ENCODE measurements around the gene SLC35B4. TPM values are rescaled to one million over a fixed set of nuclear protein-coding genes. Genes with fewer than 3 reads are reported as not detected.

Gene SLC35B4
- polyA plus RNA-seq, 4 donors, result 2.7 to 11.8 (median 4.1) TPM

DNA sequence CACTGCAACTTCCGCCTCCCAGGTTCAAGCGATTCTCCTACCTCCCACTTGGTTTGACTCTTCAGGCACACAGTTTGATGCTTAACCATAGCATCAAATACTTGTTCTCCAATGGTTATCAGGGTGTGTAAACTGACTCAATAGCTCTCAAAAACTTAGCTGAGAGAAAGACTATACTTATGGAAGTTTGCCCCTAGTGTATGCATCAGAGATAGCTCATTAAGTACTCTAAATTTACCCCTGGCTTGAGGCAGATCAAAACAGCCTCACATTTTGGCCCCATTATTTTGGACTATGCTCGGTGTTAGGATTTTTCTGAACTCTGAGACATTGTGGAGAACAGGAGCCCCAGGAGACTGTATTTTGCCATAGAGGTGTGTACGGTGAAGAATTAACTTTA lies 40.8 kb upstream of the SLC35B4 start:
- Histone ChIP-seq H3K4me1 (ENCODE audit: control insufficient read depth in 3 of 3, insufficient read depth in 2 of 3, low read depth in 1 of 3, low read length in 2 of 3) (peaks cover 0 to 5% (median 3%) of the 10 kb centered on the region in 3 donors), H3K4me3 (ENCODE audit: low read depth in 1 of 3, low read length in 3 of 3) (no peak overlapping the region), H3K27ac (ENCODE audit: low read depth in 1 of 3, low read length in 2 of 3) (no peak overlapping the region), H3K27me3 (ENCODE audit: control insufficient read depth in 3 of 3, insufficient read depth in 3 of 3, low read length in 3 of 3) (peaks cover 0 to 3% (median 0%) of the 10 kb centered on the region in 3 donors), H3K9me3 (ENCODE audit: control insufficient read depth in 2 of 2, insufficient read depth in 1 of 2, low read depth in 1 of 2, low read length in 1 of 2) (no peaks in the 10 kb centered on the region), H3K36me3 (ENCODE audit: control insufficient read depth in 3 of 3, insufficient read depth in 2 of 3, low read depth in 1 of 3, low read length in 3 of 3) (no peaks in the 10 kb centered on the region)
- 92 to 99% (median 96%) methylated on average over 4 of the region's 4 CpGs for WGBS, 3 donors
- FAIRE-seq (no peak), DNase-seq (no peak)

GRCh38 chr7:134356421-134356936 lies 39.7 kb upstream of the SLC35B4 start:
- no peaks in the 10 kb centered on the region for H3K9me3 ChIP-seq (ENCODE audit: control insufficient read depth in 2 of 2, insufficient read depth in 1 of 2, low read depth in 1 of 2, low read length in 1 of 2)
- FAIRE-seq (no peak), DNase-seq (peak in 1 of 2 donors; percentile 58)
- 55 to 80% (median 71%) methylated on average over 9 of the region's 9 CpGs for WGBS, 3 donors
- peaks cover 0 to 5% (median 3%) of the 10 kb centered on the region in 3 donors for H3K4me1 ChIP-seq (ENCODE audit: control insufficient read depth in 3 of 3, insufficient read depth in 2 of 3, low read depth in 1 of 3, low read length in 2 of 3)
- no peaks in the 10 kb centered on the region for H3K36me3 ChIP-seq (ENCODE audit: control insufficient read depth in 3 of 3, insufficient read depth in 2 of 3, low read depth in 1 of 3, low read length in 3 of 3)
- H3K27me3 ChIP-seq (ENCODE audit: control insufficient read depth in 3 of 3, insufficient read depth in 3 of 3, low read length in 3 of 3), result peaks cover 0 to 3% (median 0%) of the 10 kb centered on the region in 3 donors
- no peak overlapping the region for H3K4me3 ChIP-seq (ENCODE audit: low read depth in 1 of 3, low read length in 3 of 3)
- H3K27ac ChIP-seq (ENCODE audit: low read depth in 1 of 3, low read length in 2 of 3), result peak overlapping the region in 1 of 3 donors; percentile 39

- peaks cover 0 to 3% (median 0%) of the 10 kb centered on the region in 3 donors for H3K27me3 ChIP-seq (ENCODE audit: control insufficient read depth in 3 of 3, insufficient read depth in 3 of 3, low read length in 3 of 3)
- no peaks in the 10 kb centered on the region for H3K9me3 ChIP-seq (ENCODE audit: control insufficient read depth in 2 of 2, insufficient read depth in 1 of 2, low read depth in 1 of 2, low read length in 1 of 2)
- DNase-seq, result peak; percentile 62 to 88
- H3K36me3 ChIP-seq (ENCODE audit: control insufficient read depth in 3 of 3, insufficient read depth in 2 of 3, low read depth in 1 of 3, low read length in 3 of 3), result no peaks in the 10 kb centered on the region
- FAIRE-seq, result no peak
- WGBS, 3 donors, result 9 to 28% (median 16%) methylated on average over 4 of the region's 4 CpGs
- H3K27ac ChIP-seq (ENCODE audit: low read depth in 1 of 3, low read length in 2 of 3), result peak overlapping the region in 1 of 3 donors; percentile 39
- no peak overlapping the region for H3K4me3 ChIP-seq (ENCODE audit: low read depth in 1 of 3, low read length in 3 of 3)
- peaks cover 0 to 5% (median 3%) of the 10 kb centered on the region in 3 donors for H3K4me1 ChIP-seq (ENCODE audit: control insufficient read depth in 3 of 3, insufficient read depth in 2 of 3, low read depth in 1 of 3, low read length in 2 of 3)
These were observed 39.2 kb upstream of the SLC35B4 start for GRCh38 chr7:134355927-134356326.

DNA sequence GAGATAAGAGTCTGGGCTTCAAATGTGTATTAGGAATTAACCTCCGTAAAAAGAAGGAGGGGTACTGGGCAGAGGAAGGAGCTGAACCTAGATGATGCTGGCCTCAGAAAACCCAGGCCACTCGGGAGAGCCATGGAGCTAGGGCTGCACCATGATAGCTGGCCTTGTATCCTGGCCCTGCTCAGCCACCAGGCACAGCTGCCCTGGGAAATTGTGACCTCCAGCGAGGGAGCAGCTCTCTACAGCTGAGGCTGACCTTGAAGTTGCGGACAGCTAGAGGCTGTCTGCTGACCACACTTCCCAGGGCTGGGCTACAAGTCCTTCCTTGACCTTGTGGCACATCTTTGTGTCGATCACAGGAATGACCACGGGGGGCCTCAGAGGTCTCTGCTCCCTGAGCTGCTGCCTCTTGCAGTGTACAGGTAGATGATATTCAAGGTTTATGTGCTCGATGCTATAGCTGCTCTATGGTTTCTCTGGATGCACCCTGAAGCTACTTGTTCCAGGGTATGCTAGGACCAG lies 38.3 kb upstream of the SLC35B4 start:
- Histone ChIP-seq H3K4me1 (ENCODE audit: control insufficient read depth in 3 of 3, insufficient read depth in 2 of 3, low read depth in 1 of 3, low read length in 2 of 3) (peaks cover 0 to 5% (median 3%) of the 10 kb centered on the region in 3 donors), H3K27ac (ENCODE audit: low read depth in 1 of 3, low read length in 2 of 3) (no peak overlapping the region), H3K36me3 (ENCODE audit: control insufficient read depth in 3 of 3, insufficient read depth in 2 of 3, low read depth in 1 of 3, low read length in 3 of 3) (no peaks in the 10 kb centered on the region), H3K9me3 (ENCODE audit: control insufficient read depth in 2 of 2, insufficient read depth in 1 of 2, low read depth in 1 of 2, low read length in 1 of 2) (no peaks in the 10 kb centered on the region), H3K27me3 (ENCODE audit: control insufficient read depth in 3 of 3, insufficient read depth in 3 of 3, low read length in 3 of 3) (peaks cover 0 to 3% (median 0%) of the 10 kb centered on the region in 3 donors), H3K4me3 (ENCODE audit: low read depth in 1 of 3, low read length in 3 of 3) (no peak overlapping the region)
- WGBS, 3 donors, result 66 to 71% (median 67%) methylated on average over 7 of the region's 7 CpGs
- FAIRE-seq (no peak), DNase-seq (no peak)

DNA sequence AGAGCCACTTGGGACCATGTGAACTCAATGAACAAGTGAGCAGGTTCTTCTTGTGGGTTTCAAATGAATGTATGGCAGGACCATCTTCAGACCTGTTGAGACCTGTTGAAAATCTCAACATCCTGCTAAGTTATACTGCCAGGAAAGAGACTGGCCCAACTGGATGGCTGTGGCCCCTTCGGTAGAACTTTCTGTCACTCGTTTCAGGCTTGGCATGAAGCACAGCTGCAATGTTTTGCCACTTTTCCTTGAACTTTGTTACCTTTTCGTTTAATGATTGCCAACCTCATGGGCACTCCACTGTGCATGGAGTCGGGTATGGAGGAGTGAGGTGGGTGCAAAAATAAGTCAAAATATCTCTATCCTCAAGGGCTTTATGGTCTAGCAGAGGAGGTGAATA lies 36.7 kb upstream of the SLC35B4 start:
- peaks cover 0 to 3% (median 2%) of the 10 kb centered on the region in 3 donors for H3K27me3 ChIP-seq (ENCODE audit: control insufficient read depth in 3 of 3, insufficient read depth in 3 of 3, low read length in 3 of 3)
- no peaks in the 10 kb centered on the region for H3K9me3 ChIP-seq (ENCODE audit: control insufficient read depth in 2 of 2, insufficient read depth in 1 of 2, low read depth in 1 of 2, low read length in 1 of 2)
- H3K4me1 ChIP-seq (ENCODE audit: control insufficient read depth in 3 of 3, insufficient read depth in 2 of 3, low read depth in 1 of 3, low read length in 2 of 3), result peaks cover 0 to 5% (median 3%) of the 10 kb centered on the region in 3 donors
- H3K36me3 ChIP-seq (ENCODE audit: control insufficient read depth in 3 of 3, insufficient read depth in 2 of 3, low read depth in 1 of 3, low read length in 3 of 3), result no peaks in the 10 kb centered on the region
- 9 to 57% (median 25%) methylated on average over 4 of the region's 4 CpGs for WGBS, 3 donors
- H3K27ac ChIP-seq (ENCODE audit: low read depth in 1 of 3, low read length in 2 of 3), result no peak overlapping the region
- no peak overlapping the region for H3K4me3 ChIP-seq (ENCODE audit: low read depth in 1 of 3, low read length in 3 of 3)
- DNase-seq (peak in 1 of 2 donors; percentile 51), FAIRE-seq (no peak)

DNA sequence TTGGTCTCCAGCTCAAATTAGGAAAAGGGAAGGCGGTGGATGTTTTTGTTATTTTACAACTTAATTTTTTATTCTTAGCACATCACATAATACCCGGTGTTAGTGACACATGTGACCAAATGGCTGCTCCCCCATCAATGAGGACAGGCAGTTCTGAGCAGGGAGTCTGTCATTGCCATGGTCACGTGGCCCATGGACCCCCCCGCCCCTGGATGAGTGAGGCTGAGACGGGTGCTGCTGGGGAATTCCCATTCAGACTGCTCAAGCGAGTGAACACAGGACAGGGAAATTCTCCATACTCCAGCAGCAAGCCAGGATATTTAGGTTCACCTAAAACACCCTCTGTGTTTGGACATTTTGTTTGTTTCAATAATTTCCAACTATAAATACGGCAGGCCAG lies 34.7 kb upstream of the SLC35B4 start:
- H3K27ac ChIP-seq (ENCODE audit: low read depth in 1 of 3, low read length in 2 of 3), result no peak overlapping the region
- H3K9me3 ChIP-seq (ENCODE audit: control insufficient read depth in 2 of 2, insufficient read depth in 1 of 2, low read depth in 1 of 2, low read length in 1 of 2), result no peaks in the 10 kb centered on the region
- no peaks in the 10 kb centered on the region for H3K36me3 ChIP-seq (ENCODE audit: control insufficient read depth in 3 of 3, insufficient read depth in 2 of 3, low read depth in 1 of 3, low read length in 3 of 3)
- FAIRE-seq, result no peak
- H3K27me3 ChIP-seq (ENCODE audit: control insufficient read depth in 3 of 3, insufficient read depth in 3 of 3, low read length in 3 of 3), result peaks cover 0 to 3% (median 2%) of the 10 kb centered on the region in 3 donors
- H3K4me1 ChIP-seq (ENCODE audit: control insufficient read depth in 3 of 3, insufficient read depth in 2 of 3, low read depth in 1 of 3, low read length in 2 of 3), result peaks cover 0 to 5% (median 3%) of the 10 kb centered on the region in 3 donors
- no peak for DNase-seq
- H3K4me3 ChIP-seq (ENCODE audit: low read depth in 1 of 3, low read length in 3 of 3), result no peak overlapping the region
- WGBS, 3 donors, result 51 to 66% (median 61%) methylated on average over 7 of the region's 7 CpGs

- no peak for FAIRE-seq
- 29 to 86% (median 50%) methylated on average over 1 of the region's 1 CpG for WGBS, 3 donors
These were observed 34.0 kb upstream of the SLC35B4 start for GRCh38 chr7:134350709-134351108.

GRCh38 chr7:134347567-134347966 lies 30.8 kb upstream of the SLC35B4 start:
- Histone ChIP-seq H3K4me3 (ENCODE audit: low read depth in 1 of 3, low read length in 3 of 3) (no peak overlapping the region), H3K9me3 (ENCODE audit: control insufficient read depth in 2 of 2, insufficient read depth in 1 of 2, low read depth in 1 of 2, low read length in 1 of 2) (no peaks in the 10 kb centered on the region), H3K4me1 (ENCODE audit: control insufficient read depth in 3 of 3, insufficient read depth in 2 of 3, low read depth in 1 of 3, low read length in 2 of 3) (no peaks in the 10 kb centered on the region), H3K27ac (ENCODE audit: low read depth in 1 of 3, low read length in 2 of 3) (no peak overlapping the region), H3K27me3 (ENCODE audit: control insufficient read depth in 3 of 3, insufficient read depth in 3 of 3, low read length in 3 of 3) (peaks cover 0 to 2% (median 0%) of the 10 kb centered on the region in 3 donors), H3K36me3 (ENCODE audit: control insufficient read depth in 3 of 3, insufficient read depth in 2 of 3, low read depth in 1 of 3, low read length in 3 of 3) (no peaks in the 10 kb centered on the region)
- no peak for FAIRE-seq
- DNase-seq, result no peak
- 79 to 83% (median 83%) methylated on average over 5 of the region's 5 CpGs for WGBS, 3 donors

More at GRCh38 chr7:134350709-134351108, 34.0 kb upstream of the SLC35B4 start:
- Histone ChIP-seq H3K27ac (ENCODE audit: low read depth in 1 of 3, low read length in 2 of 3) (no peak overlapping the region), H3K4me1 (ENCODE audit: control insufficient read depth in 3 of 3, insufficient read depth in 2 of 3, low read depth in 1 of 3, low read length in 2 of 3) (peaks cover 0 to 4% (median 3%) of the 10 kb centered on the region in 3 donors), H3K27me3 (ENCODE audit: control insufficient read depth in 3 of 3, insufficient read depth in 3 of 3, low read length in 3 of 3) (peaks cover 0 to 3% (median 2%) of the 10 kb centered on the region in 3 donors), H3K9me3 (ENCODE audit: control insufficient read depth in 2 of 2, insufficient read depth in 1 of 2, low read depth in 1 of 2, low read length in 1 of 2) (no peaks in the 10 kb centered on the region), H3K36me3 (ENCODE audit: control insufficient read depth in 3 of 3, insufficient read depth in 2 of 3, low read depth in 1 of 3, low read length in 3 of 3) (no peaks in the 10 kb centered on the region), H3K4me3 (ENCODE audit: low read depth in 1 of 3, low read length in 3 of 3) (no peak overlapping the region)
- DNase-seq, result no peak

Data from small intestine (tissue), 7 donors.